ENCODE measurements around the gene LEPROT.

GRCh38 chr1:65416767-65417166 lies 3.7 kb upstream of the LEPROT start:
- TF ChIP-seq POLR2A (IDR thresholded peaks at IDR 0.05), result no peak
- no peak for TF ChIP-seq CTCF (IDR thresholded peaks at IDR 0.05)
